GM12872 (cell line): Measurements from ENCODE around the gene PHYKPL.

Source experiments
- CTCF ChIP-seq: IDR thresholded peaks from 3 replicates; pipeline ENCODE4 v1.5.1; 2011; ENCODE audit warnings: low read depth, mild to moderate bottlenecking, low read length, moderate library complexity; ENCODE audit not compliant: insufficient read depth

PHYKPL gene

GRCh38 chr5:178207183-178207916, 25.3 kb downstream of the PHYKPL start:
- no peak for TF ChIP-seq CTCF

- no peak for TF ChIP-seq CTCF
Observed at GRCh38 chr5:178206166-178207101, 26.2 kb downstream of the PHYKPL start.

GRCh38 chr5:178205749-178206047, 26.9 kb downstream of the PHYKPL start:
- TF ChIP-seq CTCF = no peak

GRCh38 chr5:178204935-178205748, 27.5 kb downstream of the PHYKPL start:
- no peak for TF ChIP-seq CTCF

- TF ChIP-seq CTCF = no peak
Observed at GRCh38 chr5:178204182-178204934, 28.2 kb downstream of the PHYKPL start, which contains the start of gene HNRNPAB. Gene HNRNPAB, plus strand, starts transcription at chr5:178204533. Its CDS starts 305 bp downstream, at chr5:178204838.

GRCh38 chr5:178203670-178204181, 28.9 kb downstream of the PHYKPL start:
- TF ChIP-seq CTCF = no peak
